Myocyte (in vitro differentiated cells): ENCODE data around the gene CDKL4. TPM values are rescaled to one million over a fixed set of nuclear protein-coding genes. Genes with fewer than 3 reads are reported as not detected.
"Not testable (repeated sequence)": the region's sequence is repeated elsewhere in the genome, so short reads cannot be mapped to it uniquely, and the experiment has no call there.

Experiments used
- DNase-seq: peaks from one replicate; pipeline ENCODE4 v3.0.0-alpha.2; 2012; ENCODE audit warnings: low read depth
- total RNA-seq: library from RNA; depleted of rRNA; stranded (reverse); fragments of >200 nt; gene quantifications from 2 replicates; pipeline ENCODE4 v1.2.3, GENCODE V29; 2014

The CDKL4 gene
- total RNA-seq, 1 donor from 2014 or later = 1.6 TPM

GRCh38 chr2:39179974-39180960, 63.5 kb downstream of the CDKL4 start:
- no peak for DNase-seq

DNA sequence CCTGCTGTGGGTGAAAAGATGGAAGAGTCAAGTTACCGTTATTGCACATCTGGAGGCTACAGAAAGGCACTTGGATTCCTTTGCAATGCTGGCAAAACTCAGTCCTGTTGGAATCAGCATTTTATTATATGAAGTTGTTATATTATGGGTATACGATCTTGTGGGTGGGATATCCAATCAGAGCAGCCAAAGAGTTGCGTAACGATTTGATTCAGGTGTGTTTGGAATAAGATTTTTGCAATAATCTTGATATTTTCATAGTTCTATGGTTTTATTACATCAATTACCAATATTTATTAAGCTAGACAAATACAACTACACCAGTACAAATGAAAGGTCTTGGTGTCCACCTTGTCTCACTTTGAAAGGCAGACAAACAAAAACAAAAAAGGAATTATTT, 65.0 kb downstream of the CDKL4 start:
- DNase-seq = no peak

GRCh38 chr2:39176997-39177396, 66.8 kb downstream of the CDKL4 start:
- DNase-seq = no peak

- DNase-seq = no peak
These were observed 68.6 kb downstream of the CDKL4 start for GRCh38 chr2:39175026-39175812.

DNA sequence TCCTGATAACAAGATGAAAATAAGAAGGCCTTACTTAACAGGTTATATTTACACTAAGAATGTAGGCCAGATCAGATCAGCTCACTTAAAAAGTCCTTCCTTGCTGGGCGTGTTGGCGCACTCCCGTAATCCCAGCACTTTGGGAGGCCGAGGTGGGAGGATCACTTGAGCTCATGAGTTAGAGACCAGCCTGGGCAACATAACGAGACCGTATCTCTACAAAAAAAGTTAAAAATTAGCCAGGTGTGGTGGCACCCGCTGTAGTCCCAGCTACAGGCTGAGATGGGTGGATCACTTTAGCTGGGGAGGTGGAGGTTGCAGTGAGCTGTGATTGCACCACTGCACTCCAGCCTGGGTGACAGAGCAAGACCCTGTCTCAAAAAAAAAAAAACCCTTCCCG, 69.7 kb downstream of the CDKL4 start:
- no peak for DNase-seq

DNA sequence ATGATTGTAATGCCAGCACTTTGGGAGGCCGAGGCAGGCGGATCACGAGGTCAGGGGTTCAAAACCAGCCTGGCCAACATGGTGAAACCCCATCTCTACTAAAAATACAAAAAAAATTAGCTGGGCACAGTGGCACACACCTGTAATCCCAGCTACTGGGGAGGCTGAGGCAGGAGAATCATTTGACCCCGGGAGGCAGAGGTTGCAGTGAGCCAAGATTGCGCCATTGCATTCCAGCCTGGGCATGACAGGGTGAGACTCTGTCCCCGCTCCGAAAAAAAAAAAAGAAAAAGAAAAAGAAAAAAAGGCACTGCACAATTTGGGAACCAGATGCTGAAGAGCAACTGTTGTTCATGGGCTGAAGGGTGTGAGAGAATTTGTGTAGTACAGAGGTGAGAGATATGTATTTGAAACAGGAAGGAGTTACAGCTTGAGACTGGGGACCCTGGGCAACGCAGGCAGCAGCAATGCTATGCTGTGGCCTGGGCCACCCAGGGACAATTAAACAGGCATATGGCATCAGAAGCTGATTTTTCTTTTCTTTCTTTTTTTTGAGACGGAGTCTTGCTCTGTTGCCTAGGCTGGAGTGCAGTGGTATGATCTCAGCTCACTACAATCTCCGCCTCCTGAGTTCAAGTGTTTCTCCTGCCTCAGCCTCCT, 71.6 kb downstream of the CDKL4 start:
- DNase-seq = not testable (repeated sequence)

- no peak for DNase-seq
These were observed 72.1 kb downstream of the CDKL4 start for GRCh38 chr2:39171621-39172020.

- no peak for DNase-seq
These were observed 79.7 kb downstream of the CDKL4 start for GRCh38 chr2:39164089-39164488.

- DNase-seq = peak; percentile 9
These were observed 82.8 kb downstream of the CDKL4 start for GRCh38 chr2:39160982-39161381.

GRCh38 chr2:39159283-39159682, 84.5 kb downstream of the CDKL4 start:
- no peak for DNase-seq

DNA sequence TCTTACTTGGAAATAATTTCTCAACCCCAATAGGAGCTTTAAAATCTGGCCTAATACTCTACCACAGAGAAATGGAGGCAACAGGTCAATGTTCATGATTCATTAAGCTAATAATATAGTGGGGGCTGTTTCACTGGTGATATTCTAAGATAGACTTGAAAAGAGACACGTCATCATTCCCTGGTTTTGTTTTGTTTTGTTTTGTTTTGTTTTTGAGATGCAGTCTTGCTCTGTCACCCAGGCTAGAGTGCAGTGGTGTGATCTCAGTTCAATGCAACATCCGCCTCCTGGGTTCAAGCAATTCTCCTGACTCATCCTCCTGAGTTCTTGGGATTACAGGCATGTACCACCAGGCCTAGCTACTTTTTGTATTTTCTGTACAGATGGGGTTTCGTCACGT, 85.4 kb downstream of the CDKL4 start:
- DNase-seq = no peak

DNA sequence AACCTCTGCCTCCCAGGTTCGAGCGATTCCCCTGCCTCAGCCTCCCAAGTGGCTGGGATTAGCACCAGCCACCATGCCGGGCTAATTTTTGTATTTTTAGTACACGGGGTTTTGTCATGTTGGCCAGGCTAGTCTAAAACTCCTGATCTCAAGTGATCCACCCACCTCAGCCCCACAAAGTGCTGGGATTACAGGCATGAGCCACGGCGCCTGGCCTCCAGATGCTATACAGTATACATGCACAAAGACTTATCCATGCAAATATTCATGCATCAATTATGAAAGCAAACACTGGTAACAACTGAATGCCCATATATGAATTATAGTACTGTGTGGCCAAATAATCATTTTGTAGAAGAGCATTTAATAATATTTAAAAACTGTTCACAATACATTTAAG, 86.9 kb downstream of the CDKL4 start:
- DNase-seq = no peak

GRCh38 chr2:39156107-39156506, 87.7 kb downstream of the CDKL4 start:
- peak; percentile 5 for DNase-seq

DNA sequence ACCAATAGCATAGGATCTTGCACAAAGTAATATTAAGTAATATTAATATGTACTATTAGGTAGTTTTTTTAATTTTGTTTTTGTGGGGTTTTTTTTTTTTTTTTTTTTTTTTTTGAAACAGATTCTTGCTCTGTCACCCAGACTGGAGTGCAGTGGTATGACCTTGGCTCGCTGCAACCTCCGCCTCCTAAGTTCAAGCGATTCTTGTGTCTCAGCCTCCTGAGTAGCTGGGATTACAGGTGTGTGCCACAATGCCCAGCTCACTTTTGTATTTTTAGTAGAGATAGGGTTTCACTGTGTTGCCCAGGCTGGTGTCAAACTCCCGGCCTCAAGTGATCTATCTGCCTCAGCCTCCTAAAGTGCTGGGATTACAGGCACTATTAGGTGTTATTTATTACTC, 88.2 kb downstream of the CDKL4 start:
- not testable (repeated sequence) for DNase-seq

DNA sequence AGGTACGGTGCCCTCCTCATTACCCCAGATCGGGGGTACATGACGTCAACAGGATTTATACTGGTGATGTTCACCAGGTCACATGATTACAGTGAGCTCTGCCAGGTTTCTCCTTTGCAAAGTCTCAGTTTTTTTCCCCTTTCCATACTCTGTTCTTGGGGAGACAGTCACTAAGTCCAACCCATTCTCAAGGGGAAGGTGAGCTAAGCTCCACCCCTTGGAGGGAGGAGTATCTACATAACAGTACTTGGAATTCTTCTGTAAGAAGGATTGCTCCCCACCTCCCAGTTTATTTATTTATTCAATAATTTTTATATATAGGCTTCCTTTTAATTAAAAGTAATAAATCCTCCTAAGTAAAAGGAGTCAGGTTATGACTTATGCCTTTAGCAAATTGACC, 88.8 kb downstream of the CDKL4 start:
- no peak for DNase-seq

- no peak for DNase-seq
These were observed 90.5 kb downstream of the CDKL4 start for GRCh38 chr2:39153312-39153711.

GRCh38 chr2:39152504-39152903, 91.3 kb downstream of the CDKL4 start:
- DNase-seq = no peak

DNA sequence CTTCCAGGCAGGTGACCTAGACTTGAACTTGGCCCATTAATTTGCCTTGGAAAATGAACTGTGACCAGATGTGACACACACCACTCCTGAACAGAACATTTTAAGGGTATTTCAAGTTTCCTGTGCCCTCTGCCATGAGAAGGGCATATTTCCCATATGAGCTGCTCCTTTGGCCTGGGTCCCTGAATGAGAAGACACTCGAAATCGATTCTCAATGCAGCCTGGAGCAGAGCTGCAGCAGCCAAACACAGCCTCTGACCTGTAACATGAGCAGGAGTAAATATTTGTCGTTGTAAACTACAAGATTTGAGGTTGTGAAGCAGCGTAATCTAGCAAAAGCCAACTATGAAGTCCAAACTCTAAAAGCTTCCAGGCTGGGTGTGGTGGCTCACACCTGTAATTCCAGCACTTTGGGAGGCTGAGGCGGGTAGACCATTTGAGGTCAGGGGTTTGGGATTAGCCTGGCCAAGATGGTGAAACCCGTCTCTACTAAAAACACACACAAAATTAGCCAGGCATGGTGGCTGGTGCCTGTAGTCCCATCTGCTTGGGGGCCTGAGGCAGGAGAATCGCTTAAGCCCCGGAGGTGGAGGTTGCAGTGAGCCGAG, 92.8 kb downstream of the CDKL4 start:
- DNase-seq = no peak

DNA sequence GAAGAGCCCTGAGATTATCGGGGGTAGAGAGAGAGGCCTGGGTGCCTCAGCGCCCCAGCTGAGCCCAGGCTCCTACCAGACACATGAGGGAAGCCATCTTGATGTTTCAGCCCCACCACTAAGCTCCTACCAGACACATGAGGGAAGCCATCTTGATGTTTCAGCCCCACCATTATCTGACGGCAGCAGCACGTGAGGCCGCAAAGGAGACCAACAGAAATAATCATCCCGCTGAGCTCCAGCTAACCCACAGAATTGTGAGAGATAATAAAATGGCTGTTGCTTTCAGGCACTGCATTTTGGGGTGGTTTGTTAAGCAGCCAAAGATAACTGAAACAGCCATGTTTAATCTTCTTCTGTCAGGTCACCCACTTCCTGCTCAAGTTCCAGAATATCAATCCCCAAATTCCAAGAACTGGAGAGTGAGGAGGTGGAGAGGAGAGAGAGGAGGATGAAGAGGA, 93.6 kb downstream of the CDKL4 start:
- DNase-seq = no peak

GRCh38 chr2:39146630-39147029, 97.1 kb downstream of the CDKL4 start:
- DNase-seq = no peak

- DNase-seq = no peak
These were observed 97.8 kb downstream of the CDKL4 start for GRCh38 chr2:39145906-39146421.
